ENCODE data around the gene JADE1. TPM values are rescaled to one million over a fixed set of nuclear protein-coding genes. Genes with fewer than 3 reads are reported as not detected.

JADE1 gene
- total RNA-seq, 1 donor from 2014 or later, result 150 TPM

DNA sequence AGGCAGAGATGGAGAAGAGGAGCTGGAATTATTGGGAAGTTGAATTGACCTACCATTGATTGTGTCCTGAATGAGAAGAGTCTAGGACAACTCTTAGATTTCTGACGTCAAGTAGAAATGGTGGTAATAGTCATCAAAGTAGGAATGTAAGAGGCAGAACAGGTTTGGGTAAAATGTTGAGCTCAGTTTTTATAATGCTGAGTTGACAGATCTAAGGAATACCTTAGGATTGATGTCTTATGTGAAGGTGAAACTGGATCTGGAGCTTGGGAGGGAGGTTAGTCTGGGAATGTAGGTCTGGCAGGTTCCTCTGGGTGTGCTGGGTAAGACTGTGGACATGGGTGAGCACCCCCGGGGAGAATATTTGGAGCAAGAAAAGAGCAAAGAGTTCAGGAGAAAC lies 31.9 kb downstream of the JADE1 start:
- no peak for DNase-seq (ENCODE audit: low read depth)

DNA sequence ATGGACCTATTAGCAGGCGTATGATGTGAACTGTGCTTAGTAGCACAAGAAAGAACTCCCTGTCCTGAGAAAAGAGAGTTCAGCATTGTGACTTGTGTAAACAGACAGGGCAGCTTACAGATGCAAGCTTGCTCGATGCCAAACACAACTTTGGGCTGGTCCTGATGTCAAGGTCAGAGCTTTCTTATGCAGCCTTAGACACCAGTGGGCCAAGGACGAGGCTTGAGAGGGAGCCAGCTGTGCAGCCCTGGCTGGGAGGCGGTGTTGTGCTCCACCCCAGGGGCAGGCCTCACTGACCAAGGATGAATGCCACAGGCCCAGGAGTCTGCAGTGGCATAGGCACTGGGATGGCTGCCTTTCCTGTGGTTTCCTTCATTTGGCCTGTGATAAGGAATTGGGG lies 35.4 kb downstream of the JADE1 start:
- no peak for DNase-seq (ENCODE audit: low read depth)

- DNase-seq (ENCODE audit: low read depth), result no peak
These were observed 36.6 kb downstream of the JADE1 start for GRCh38 chr4:128846063-128846462.

- no peak for DNase-seq (ENCODE audit: low read depth)
These were observed 37.7 kb downstream of the JADE1 start for GRCh38 chr4:128847082-128847724.

- no peak for DNase-seq (ENCODE audit: low read depth)
These were observed 39.0 kb downstream of the JADE1 start for GRCh38 chr4:128848461-128848860.

DNA sequence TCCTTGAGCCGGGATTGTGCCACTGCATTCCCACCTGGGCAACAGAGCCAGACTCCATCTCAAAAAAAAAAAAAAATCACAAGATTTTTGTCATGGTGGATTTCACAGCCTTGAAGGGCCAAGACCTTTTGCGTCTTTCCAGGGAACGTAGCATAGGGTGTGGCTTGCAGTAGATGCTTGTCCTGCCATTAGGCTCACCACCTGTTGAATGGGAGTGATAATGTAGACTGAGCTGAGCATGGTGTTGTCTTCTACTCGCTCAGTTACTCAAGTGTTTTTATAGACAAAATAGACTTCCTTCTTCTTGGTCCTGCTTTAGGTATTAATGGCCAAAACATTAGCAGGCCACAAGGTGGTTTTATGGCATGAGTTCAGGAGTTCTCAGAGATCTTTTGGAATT lies 40.8 kb downstream of the JADE1 start:
- DNase-seq (ENCODE audit: low read depth), result no peak

DNA sequence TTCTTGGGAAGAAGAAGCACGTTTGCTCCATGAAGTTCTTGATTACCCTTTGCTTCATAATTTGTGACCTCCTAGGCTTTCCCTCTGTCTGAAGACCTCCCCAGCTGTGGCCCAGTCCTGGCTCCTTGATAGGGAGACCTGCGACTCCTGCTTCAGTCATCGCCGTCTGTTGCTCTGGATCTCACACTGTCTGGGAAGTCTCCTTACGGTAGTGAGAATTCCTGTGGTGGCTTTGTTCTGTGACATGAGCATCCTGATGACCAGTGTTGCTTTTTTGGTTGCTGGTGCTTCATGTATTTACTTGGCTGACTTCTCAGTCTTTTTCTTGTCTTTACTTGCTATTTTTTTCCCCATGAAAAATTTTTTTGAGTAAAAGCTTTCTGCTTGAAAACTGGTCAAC lies 44.2 kb downstream of the JADE1 start:
- DNase-seq (ENCODE audit: low read depth), result no peak

- DNase-seq (ENCODE audit: low read depth), result no peak
These were observed 44.9 kb downstream of the JADE1 start for GRCh38 chr4:128854433-128854832.

DNA sequence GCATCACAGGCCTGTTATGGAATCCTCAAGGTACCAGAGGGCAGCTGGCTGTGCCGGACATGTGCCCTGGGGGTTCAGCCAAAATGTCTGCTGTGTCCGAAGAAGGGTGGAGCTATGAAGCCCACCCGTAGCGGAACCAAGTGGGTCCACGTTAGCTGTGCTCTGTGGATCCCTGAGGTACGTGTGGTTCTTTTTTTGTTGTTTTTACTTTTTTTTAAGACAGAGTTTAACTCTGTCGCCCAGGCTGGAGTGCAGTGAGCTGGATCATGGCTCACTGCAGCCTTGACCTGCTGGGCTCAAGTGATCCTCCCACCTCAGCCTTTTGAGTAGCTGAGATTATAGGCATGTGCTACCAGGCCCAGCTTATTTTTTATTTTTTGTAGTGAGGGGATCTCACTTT lies 46.1 kb downstream of the JADE1 start:
- DNase-seq (ENCODE audit: low read depth), result no peak

GRCh38 chr4:128856246-128856645 lies 46.7 kb downstream of the JADE1 start:
- DNase-seq (ENCODE audit: low read depth), result no peak

- DNase-seq (ENCODE audit: low read depth), result no peak
These were observed 49.6 kb downstream of the JADE1 start for GRCh38 chr4:128858879-128859671.

DNA sequence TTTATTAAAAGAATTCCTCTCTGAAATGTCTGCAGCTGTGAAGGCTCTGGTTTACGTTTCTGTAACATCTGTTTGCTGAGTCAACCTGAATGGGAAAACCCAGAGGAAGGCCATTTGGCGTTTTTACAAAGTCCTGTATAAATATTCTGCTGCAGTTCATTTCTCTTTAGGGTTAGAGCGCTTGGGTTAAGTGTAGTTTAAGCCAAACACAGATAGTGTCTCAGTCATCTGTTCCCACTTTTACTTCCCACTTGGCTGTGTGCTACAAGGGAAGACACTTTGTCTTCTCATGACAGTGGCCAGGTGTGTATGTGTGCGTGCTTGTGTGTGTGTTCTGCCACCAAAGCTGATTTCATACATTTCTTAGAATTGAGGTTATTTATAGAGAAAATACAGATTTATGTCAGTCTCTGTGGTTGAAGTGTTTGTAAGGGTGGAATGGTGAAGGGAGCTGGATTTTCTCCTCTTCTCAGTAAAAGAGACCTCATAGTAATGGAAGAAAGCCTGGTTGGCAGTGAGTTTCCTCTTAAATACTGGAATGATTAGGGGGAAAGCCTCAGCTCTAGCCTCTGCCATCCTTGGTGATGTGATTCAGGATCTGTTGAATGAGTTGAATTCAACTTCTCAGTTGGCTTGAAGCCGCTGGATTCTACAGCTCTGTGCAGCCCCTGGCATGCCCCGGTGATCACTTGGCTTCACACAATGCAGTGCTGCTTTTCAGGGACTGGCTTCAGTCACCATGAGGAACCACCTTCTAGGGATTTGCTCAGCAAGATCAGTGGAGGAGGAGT lies 50.6 kb downstream of the JADE1 start:
- DNase-seq (ENCODE audit: low read depth), result no peak

GRCh38 chr4:128861856-128862518 lies 52.5 kb downstream of the JADE1 start:
- no peak for DNase-seq (ENCODE audit: low read depth)

DNA sequence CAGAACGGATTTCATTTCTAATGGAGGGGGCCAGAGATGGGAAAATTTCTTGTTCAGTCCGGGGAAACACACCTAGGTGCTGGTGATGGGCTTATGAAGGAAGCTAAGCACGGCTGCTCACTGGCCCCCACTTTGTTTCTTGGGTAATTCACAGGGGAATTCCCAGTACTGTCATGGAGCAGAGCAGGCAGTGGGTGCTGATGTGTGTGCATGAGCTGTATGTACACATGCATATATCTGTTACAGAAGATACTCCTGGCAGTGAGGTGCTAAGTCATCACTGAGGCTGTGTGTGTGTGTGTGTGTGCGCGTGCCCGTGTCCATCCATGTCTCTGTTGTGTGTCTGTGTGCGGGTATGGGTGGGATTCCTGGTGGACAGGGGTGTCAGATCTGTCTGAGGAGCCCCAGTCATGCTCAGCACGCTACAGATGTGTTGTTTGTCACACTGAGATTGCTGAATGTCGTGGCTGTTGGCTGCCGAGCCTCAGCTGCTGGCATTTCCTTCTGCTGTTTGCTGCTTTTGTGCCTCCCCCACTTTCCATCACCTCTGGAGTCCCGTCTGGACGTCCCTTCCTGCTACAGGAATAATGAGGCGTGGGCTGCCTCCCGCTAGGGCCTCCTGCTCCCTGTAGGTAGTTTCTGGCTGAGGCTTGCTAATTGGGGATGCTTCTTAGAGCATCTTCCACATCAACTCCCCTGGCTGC lies 53.3 kb downstream of the JADE1 start:
- DNase-seq (ENCODE audit: low read depth), result no peak

- DNase-seq (ENCODE audit: low read depth), result peak; percentile 62
These were observed 54.0 kb downstream of the JADE1 start for GRCh38 chr4:128863312-128864075.

- no peak for DNase-seq (ENCODE audit: low read depth)
These were observed 55.6 kb downstream of the JADE1 start for GRCh38 chr4:128865132-128865531.

- no peak for DNase-seq (ENCODE audit: low read depth)
These were observed 56.8 kb downstream of the JADE1 start for GRCh38 chr4:128866269-128866668.

DNA sequence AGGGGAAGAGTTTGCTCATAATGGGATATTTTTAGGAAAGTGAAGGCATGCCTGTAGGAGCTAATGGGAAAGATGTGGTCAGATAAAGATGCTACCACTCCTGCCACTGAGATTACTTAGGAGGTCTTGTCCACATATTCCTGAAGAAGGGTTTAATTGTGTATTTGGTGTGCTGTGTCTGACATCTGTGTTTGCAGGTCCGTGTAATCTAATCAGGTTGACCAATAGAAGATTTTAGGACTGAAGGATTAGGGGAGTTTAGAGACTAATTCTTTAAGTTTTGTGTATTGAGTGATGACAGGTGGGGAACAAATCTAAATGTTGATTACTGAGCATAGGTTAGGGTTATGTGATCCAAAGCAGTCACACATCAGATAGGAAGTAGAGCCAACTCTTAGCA lies 57.2 kb downstream of the JADE1 start:
- DNase-seq (ENCODE audit: low read depth), result no peak

GRCh38 chr4:128868758-128869157 lies 59.3 kb downstream of the JADE1 start:
- peak; percentile 87 for DNase-seq (ENCODE audit: low read depth)

DNA sequence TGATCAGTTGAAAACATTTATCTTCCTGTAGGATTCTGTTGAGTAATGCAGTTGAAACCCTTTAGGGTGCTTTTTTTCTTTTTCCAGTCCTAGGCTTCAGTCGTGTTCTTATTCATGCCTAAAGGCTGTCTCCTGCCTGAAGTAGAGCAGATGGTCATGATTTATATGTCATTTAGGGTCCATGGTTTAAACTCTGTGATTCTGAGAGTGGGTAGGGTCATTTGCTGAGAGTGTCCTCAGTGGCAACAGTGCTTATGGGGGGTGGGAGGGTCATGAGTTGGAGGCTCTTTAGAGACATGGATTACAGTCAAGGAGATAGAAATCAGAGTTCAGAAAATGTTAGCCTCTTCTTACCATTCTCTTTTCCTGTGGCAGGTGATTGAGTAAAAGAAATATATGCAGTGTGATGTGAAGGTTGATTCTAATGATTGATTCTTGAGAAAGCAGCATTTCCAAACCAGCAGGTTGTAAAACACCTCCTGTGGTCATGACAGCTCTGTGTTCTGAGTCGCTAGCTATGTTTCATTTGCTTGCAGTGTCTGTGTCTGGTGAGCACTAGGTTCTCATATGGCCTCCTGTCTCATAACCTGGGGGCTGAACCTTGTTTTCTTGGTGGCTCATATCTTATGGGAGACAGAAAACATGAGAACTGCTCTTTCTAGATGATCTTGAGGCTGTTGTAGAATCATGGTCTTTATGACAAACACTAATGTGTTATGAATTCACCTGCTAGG lies 60.4 kb downstream of the JADE1 start:
- peak; percentile 35 for DNase-seq (ENCODE audit: low read depth)
